ENCODE measurements around the gene LPP.

Gene LPP

DNA sequence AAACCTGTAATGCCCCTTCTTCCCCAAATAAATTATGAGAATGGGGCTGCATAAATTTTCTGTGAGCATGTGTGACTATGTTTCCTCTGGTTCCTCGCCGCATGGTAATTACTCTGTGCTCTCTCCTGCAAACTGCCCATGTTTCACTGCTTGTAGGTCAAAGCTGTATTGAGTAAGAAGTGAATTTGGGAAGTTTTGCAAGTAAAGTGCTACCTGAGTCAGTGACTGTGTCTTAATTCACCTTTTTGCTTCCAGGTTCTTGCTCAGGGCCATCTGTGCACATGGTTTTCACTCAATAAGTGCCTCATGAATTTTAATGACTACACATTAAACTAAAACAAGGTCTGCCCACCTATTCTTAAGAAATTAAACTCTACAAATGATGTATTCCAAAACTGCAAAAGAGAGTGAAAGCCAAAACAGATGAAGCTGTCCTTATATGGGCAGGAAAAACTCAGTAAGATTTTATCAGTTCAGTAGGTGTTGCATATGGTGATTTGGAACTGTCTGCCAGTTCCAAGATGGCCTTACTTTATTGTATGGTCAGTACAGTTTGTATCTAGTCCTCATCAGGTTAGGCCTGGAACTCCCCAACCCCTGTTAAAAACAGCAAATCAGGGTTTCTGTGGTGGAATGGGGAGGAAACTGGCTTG lies 100.0 kb downstream of the LPP start:
- no peak overlapping the region for H3K27ac ChIP-seq (ENCODE audit: low read depth, low read length, poor library complexity, severe bottlenecking)
- no peaks in the 10 kb centered on the region for H4K20me1 ChIP-seq (ENCODE audit: insufficient read depth, low read length)
- peaks cover 8% of the 10 kb centered on the region; the same call in 1 of the 2 replicates for H3K9me3 ChIP-seq (ENCODE audit: low read length)
- no peaks in the 10 kb centered on the region for H3K79me2 ChIP-seq (ENCODE audit: insufficient read depth, low read length)
- 0 out of 2 replicates have a peak, but pooled peaks cover 4% of the 10 kb centered on the region for H3F3A ChIP-seq (ENCODE audit: insufficient read depth, low read length)
- H3K4me3 ChIP-seq (ENCODE audit: low read depth, low read length, poor library complexity, severe bottlenecking) = no peak overlapping the region
- H3K9me2 ChIP-seq (ENCODE audit: low read depth, low read length) = no peaks in the 10 kb centered on the region
- peaks cover 5% of the 10 kb centered on the region; the same call in 1 of the 2 replicates for H3K36me3 ChIP-seq (ENCODE audit: insufficient read depth, low read length)
- no peaks in the 10 kb centered on the region for H3K27me3 ChIP-seq (ENCODE audit: insufficient read depth, low read length)
- H2AFZ ChIP-seq (ENCODE audit: low read length) = no peak overlapping the region
- H3K4me2 ChIP-seq (ENCODE audit: low read length) = no peak overlapping the region
- no peak overlapping the region for H3K9ac ChIP-seq (ENCODE audit: low read length)
- TF ChIP-seq, protein P1, sequence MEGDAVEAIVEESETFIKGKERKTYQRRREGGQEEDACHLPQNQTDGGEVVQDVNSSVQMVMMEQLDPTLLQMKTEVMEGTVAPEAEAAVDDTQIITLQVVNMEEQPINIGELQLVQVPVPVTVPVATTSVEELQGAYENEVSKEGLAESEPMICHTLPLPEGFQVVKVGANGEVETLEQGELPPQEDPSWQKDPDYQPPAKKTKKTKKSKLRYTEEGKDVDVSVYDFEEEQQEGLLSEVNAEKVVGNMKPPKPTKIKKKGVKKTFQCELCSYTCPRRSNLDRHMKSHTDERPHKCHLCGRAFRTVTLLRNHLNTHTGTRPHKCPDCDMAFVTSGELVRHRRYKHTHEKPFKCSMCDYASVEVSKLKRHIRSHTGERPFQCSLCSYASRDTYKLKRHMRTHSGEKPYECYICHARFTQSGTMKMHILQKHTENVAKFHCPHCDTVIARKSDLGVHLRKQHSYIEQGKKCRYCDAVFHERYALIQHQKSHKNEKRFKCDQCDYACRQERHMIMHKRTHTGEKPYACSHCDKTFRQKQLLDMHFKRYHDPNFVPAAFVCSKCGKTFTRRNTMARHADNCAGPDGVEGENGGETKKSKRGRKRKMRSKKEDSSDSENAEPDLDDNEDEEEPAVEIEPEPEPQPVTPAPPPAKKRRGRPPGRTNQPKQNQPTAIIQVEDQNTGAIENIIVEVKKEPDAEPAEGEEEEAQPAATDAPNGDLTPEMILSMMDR (IDR thresholded peaks at IDR 0.05; ENCODE audit: low read length) = no peak
- no peak for TF ChIP-seq EZH2 (IDR thresholded peaks at IDR 0.05; ENCODE audit: borderline replicate concordance, low read length)
- H3K4me1 ChIP-seq (ENCODE audit: insufficient read depth, low read length, severe bottlenecking) = peaks cover 23% of the 10 kb centered on the region

DNA sequence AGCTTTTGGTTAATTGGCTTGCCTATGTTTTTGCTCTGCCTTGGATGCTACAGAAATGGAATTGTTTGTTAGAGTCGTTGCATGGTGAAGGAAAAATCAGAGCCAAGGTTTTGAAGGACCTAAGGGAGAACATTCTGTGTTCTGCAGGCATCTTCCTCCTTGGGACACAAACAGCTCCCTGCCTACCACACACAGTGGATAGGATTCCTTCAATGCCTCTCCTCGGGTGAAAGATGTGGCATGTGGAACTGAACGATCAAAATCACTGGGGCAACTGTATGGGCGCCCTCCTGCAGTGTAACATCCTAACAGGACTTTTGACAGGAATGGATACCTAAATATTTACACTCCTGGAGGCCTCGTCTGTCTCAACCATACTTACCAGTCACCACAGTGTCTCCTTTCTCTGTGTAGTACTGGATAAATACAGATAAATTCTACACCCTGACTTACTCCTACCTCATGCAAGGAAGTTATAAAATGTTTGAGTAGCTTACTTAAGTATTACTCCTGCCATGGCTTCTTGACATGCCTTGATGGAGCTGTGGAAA lies 100.6 kb downstream of the LPP start:
- Histone ChIP-seq H3K36me3 (ENCODE audit: insufficient read depth, low read length) (peaks cover 5% of the 10 kb centered on the region; the same call in 1 of the 2 replicates), H2AFZ (ENCODE audit: low read length) (no peak overlapping the region), H4K20me1 (ENCODE audit: insufficient read depth, low read length) (no peaks in the 10 kb centered on the region), H3K27me3 (ENCODE audit: insufficient read depth, low read length) (no peaks in the 10 kb centered on the region), H3K27ac (ENCODE audit: low read depth, low read length, poor library complexity, severe bottlenecking) (no peak overlapping the region), H3K9me2 (ENCODE audit: low read depth, low read length) (no peaks in the 10 kb centered on the region), H3K4me3 (ENCODE audit: low read depth, low read length, poor library complexity, severe bottlenecking) (no peak overlapping the region), H3K4me2 (ENCODE audit: low read length) (no peak overlapping the region), H3K9me3 (ENCODE audit: low read length) (peaks cover 8% of the 10 kb centered on the region; the same call in 1 of the 2 replicates), H3F3A (ENCODE audit: insufficient read depth, low read length) (no peaks in the 10 kb centered on the region), H3K9ac (ENCODE audit: low read length) (no peak overlapping the region), H3K4me1 (ENCODE audit: insufficient read depth, low read length, severe bottlenecking) (peaks cover 20% of the 10 kb centered on the region), H3K79me2 (ENCODE audit: insufficient read depth, low read length) (no peaks in the 10 kb centered on the region)
- no peak for TF ChIP-seq EZH2 (IDR thresholded peaks at IDR 0.05; ENCODE audit: borderline replicate concordance, low read length)
- TF ChIP-seq, protein P1 (IDR thresholded peaks at IDR 0.05; ENCODE audit: low read length) = no peak

DNA sequence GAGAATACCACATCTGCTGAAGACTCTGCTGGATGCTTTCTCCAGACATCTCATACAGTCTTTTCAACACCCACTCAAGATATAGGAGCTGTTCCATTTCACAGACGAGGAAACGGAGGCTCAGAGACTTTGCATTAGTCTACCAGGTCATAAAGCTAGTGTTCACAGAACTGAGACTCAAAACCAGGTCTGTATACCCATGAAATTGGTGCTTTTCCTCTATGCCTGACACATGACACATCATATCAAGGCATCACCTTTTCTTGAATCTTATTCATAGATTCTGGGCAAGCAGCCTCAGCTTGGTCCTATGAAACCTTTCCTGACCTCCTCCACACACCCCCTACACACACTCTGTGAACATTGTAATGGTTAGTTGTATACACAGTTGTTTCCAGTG lies 101.2 kb downstream of the LPP start:
- H3K9me3 ChIP-seq (ENCODE audit: low read length) = peaks cover 8% of the 10 kb centered on the region; the same call in 1 of the 2 replicates
- no peak for TF ChIP-seq EZH2 (IDR thresholded peaks at IDR 0.05; ENCODE audit: borderline replicate concordance, low read length)
- TF ChIP-seq, protein P1 (IDR thresholded peaks at IDR 0.05; ENCODE audit: low read length) = no peak
- H3K4me2 ChIP-seq (ENCODE audit: low read length) = no peak overlapping the region
- H2AFZ ChIP-seq (ENCODE audit: low read length) = no peak overlapping the region
- H3K9ac ChIP-seq (ENCODE audit: low read length) = no peak overlapping the region
- no peaks in the 10 kb centered on the region for H3K9me2 ChIP-seq (ENCODE audit: low read depth, low read length)
- no peak overlapping the region for H3K4me3 ChIP-seq (ENCODE audit: low read depth, low read length, poor library complexity, severe bottlenecking)
- H3K36me3 ChIP-seq (ENCODE audit: insufficient read depth, low read length) = peaks cover 5% of the 10 kb centered on the region; the same call in 1 of the 2 replicates
- H3K27me3 ChIP-seq (ENCODE audit: insufficient read depth, low read length) = no peaks in the 10 kb centered on the region
- no peaks in the 10 kb centered on the region for H4K20me1 ChIP-seq (ENCODE audit: insufficient read depth, low read length)
- H3K79me2 ChIP-seq (ENCODE audit: insufficient read depth, low read length) = no peaks in the 10 kb centered on the region
- no peaks in the 10 kb centered on the region for H3F3A ChIP-seq (ENCODE audit: insufficient read depth, low read length)
- H3K4me1 ChIP-seq (ENCODE audit: insufficient read depth, low read length, severe bottlenecking) = peaks cover 20% of the 10 kb centered on the region
- H3K27ac ChIP-seq (ENCODE audit: low read depth, low read length, poor library complexity, severe bottlenecking) = no peak overlapping the region
